GM19372 (cell line): ENCODE measurements around the gene ITFG2.
"Not testable (repeated sequence)": the region's sequence is repeated elsewhere in the genome, so short reads cannot be mapped to it uniquely, and the experiment has no call there.

Experiments used
- ATAC-seq: cut with Tn5 transposase; IDR thresholded peaks from one replicate; pipeline ENCODE4 v1.9.1; 2021; ENCODE audit warnings: mild to moderate bottlenecking, low read depth, moderate library complexity; ENCODE audit not compliant: unreplicated experiment

The ITFG2 gene

GRCh38 chr12:2858334-2858733 is 45.9 kb downstream of the ITFG2 start:
- no peak for ATAC-seq

DNA sequence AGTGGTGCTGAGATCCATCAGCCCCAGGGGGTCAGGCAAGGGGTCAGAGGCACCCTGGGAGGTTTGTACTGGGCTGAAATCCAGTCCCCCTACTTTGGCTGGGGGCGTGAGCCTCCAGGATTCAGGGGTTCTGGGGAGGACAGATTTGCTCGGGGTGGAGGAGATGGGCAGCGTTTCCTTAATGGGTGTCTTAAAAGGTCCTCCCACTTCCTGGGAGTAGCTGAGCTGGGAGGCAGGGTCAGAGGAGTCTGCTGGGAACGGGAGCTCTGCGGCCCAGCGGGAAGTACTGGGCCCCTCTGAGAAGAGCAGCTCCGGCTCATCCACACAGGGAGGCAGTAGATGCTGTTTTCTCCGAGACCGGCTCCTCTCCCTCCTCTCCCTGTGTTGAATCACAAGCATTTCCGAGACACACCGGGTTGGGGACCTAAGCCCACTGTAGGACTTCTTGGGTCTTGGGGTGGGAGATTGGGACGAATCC is 46.5 kb downstream of the ITFG2 start:
- no peak for ATAC-seq

DNA sequence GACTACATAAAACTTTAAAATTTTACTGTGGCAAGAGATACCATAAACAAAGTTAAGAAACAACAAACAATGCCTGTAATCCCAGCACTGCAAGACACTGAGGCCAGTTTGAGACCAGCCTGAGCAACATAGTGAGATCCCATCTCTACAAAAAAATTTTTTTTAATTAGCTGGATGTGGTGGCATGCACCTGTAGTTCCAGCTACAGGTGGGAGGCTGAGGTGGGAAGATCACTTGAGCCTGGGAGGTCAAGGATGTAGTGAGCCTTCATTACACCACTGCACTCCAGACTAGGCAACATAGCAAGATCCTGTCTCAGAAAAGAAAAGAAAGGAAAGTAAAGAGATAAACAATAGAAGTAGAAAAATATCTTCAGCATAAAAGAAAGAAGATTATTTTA is 47.7 kb downstream of the ITFG2 start:
- ATAC-seq, result no peak

DNA sequence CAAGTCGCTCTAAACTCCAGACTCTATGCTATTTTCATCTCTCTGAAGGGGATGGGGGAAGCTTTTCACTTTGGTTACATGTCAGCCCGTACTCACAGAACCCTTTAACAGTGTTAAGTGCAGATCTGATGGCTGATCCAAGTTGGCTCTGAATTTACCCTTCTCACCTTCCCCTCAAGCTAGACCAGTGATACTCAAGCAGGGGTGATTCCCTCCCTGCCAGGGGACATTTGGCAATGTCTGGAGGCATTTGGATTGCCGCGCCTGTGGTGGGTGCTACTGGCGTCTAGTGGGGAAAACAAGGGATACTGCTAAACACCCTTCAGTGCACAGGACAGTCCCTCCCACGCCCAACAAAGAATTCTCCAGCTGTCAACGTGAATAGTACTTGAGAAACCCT is 50.4 kb downstream of the ITFG2 start:
- no peak for ATAC-seq

DNA sequence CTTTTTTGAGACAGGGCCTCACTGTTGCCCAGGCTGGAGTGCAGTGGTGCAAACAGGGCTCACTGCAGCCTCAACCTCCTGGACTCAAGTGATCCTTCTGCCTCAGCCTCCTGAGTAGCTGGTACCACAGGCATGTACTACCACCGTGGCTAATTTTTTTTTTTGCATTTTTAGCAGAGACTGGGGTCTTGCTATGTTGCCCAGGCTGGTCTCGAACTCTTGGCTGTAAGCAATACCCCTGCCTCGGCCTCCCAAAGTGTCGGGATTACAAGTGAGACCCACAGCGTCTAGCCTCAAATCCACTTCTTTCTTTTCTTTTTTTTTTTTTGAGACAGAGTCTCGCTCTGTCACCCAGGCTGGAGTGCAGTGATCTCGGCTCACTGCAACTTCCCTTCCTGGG is 50.9 kb downstream of the ITFG2 start:
- not testable (repeated sequence) for ATAC-seq

DNA sequence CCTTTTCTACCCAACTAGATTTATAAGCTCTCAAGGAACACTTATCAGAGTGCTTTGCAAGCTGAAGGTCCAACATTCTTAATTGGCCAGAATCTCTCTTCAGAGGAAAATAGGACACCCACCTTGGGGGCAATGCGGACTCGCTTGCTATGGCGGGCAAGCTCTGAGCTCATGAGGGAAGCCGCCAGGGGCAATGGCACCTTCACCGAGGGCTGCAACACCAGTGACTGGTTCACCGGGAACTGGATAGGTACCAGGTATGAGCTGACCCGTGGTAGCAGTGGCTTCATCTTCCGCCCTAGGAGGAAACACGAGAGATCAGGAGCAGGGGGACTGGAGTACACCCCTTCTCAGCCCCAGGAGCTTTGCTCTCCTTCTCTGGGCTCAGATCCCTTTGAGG is 51.7 kb downstream of the ITFG2 start:
- ATAC-seq, result no peak

- ATAC-seq, result not testable (repeated sequence)
These were observed 56.6 kb downstream of the ITFG2 start for GRCh38 chr12:2868986-2869632.
